Measurements from ENCODE around the gene ULK4.
"Not testable (repeated sequence)": the region's sequence is repeated elsewhere in the genome, so short reads cannot be mapped to it uniquely, and the experiment has no call there.

The ULK4 gene

GRCh38 chr3:41290736-41291135, 671.2 kb downstream of the ULK4 start:
- no peak for DNase-seq

GRCh38 chr3:41290306-41290705, 671.6 kb downstream of the ULK4 start:
- no peak for DNase-seq

- DNase-seq: no peak
These were observed 673.1 kb downstream of the ULK4 start for GRCh38 chr3:41288785-41289184.

- no peak for DNase-seq
These were observed 675.6 kb downstream of the ULK4 start for GRCh38 chr3:41286305-41286704.

- DNase-seq: not testable (repeated sequence)
These were observed 677.0 kb downstream of the ULK4 start for GRCh38 chr3:41284934-41285333.

DNA sequence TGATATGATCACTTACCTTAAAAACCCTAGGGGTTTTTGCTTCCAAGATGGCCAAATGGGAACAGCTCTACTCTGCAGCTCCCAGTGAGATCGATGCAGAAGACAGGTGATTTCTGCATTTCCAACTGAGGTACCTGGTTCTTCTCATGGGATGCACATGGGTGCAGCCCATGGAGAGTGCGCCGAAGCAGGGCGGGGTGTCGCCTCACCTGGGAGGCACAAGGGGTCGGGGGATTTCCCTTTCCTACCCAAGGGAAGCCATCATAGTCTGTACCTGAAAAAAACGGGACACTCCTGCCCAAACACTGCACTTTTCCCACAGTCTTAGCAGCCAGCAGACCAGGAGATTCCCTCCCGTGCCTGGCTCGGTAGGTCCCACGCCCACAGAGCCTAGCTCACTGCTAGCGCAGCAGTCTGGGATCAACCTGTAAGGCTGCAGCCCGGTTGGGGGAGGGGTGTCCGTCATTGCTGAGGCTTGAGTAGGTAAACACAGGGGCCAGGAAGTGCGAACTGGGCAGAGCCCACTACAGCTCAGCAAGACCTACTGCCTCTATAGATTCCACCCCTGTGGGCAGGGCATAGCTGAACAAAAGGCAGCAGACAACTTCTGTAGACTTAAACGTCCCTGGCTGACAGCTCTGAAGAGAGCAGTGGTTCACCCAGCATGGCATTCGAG, 684.0 kb downstream of the ULK4 start:
- no peak for DNase-seq

DNA sequence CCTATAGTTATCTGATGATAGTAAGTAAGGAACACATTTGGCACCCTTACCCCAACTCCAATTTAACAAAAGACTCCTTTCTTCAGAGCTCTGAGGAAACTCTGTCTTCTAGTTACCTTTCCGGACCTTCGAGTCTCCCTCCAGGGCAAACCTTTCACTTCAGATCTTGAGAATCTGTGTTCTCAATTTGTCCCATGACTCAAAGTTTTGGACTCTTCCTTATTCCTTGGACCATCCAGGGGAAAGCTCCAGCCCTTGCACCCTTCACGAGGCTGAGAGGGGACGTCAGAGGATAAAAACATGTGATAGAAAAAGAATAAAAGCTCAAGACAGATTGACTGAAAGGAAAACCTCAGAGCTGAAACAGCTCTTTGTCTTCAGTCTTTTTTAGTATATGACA, 685.7 kb downstream of the ULK4 start:
- DNase-seq: no peak

- DNase-seq: no peak
These were observed 686.8 kb downstream of the ULK4 start for GRCh38 chr3:41274944-41275668.

- no peak for DNase-seq
These were observed 689.2 kb downstream of the ULK4 start for GRCh38 chr3:41272667-41273066.

GRCh38 chr3:41267975-41268640, 693.8 kb downstream of the ULK4 start:
- DNase-seq: no peak

DNA sequence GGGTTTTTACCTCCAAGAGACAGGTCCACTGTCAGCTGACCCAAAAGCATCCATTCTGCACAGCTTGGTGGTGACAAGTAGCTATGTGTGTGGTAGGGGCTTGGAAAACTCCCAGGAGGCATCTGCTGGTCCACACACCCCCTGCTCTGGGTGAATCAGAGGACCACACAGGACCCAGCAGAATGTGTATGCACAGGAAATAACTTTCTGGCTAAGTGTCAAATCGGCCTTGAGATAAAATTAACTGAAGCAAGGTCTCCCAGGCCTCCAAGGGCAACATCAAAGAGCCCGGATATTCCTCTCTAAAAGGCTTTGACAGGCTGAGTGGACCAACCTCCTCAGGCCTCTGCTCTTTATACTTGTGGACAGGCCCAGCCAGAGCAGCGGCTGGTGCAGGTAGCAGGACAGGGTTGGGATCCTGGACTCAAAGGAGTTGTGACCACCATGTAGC, 696.1 kb downstream of the ULK4 start:
- no peak for DNase-seq

GRCh38 chr3:41265011-41265545, 696.8 kb downstream of the ULK4 start:
- no peak for DNase-seq

GRCh38 chr3:41260063-41260450, 701.8 kb downstream of the ULK4 start:
- DNase-seq: no peak

- DNase-seq: no peak
These were observed 702.3 kb downstream of the ULK4 start for GRCh38 chr3:41259449-41260062.

- no peak for DNase-seq
These were observed 703.6 kb downstream of the ULK4 start for GRCh38 chr3:41258239-41258800.

- DNase-seq: no peak
These were observed 710.3 kb downstream of the ULK4 start for GRCh38 chr3:41251593-41251992.

DNA sequence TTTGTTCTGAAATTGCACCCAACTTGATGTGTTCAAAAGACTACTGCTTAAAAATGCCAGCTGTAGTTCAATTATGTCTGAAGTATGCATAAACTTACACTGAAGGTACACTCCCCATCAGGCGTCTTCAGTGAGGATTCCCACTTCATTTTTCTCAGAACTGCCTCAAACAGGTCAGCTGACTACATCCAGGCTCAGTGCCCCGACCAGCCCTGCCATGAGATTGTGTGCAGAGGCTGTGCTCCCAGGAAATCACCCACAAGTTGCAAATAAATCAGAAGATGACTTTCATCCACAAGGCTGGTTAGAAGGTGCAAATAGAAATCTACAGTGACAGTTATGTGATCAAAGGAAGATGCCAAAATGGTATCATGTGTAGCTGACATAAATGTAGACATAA, 711.1 kb downstream of the ULK4 start:
- DNase-seq: no peak

DNA sequence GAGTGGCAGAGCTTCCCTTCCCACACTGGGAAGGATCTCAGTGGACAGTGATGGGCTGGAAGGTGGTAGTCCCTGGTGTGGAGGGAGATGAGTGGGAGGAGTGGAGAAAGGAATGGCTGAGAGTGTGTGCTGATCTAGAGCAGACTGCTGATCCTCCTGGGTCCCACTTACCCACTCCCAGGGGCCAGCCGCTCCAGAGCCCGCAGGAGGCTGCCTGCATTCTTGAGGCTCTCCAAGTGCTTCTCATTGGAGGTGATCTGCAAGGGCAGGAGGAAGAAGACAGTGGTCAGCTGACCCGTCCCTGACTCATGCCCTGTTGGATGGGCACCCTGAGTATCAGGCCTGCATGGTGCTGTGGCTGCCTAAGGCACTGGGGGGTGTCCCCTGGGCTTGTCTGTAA, 712.6 kb downstream of the ULK4 start:
- DNase-seq: no peak

- no peak for DNase-seq
These were observed 713.4 kb downstream of the ULK4 start for GRCh38 chr3:41248525-41248924.

GRCh38 chr3:41247055-41248004, 714.6 kb downstream of the ULK4 start:
- no peak for DNase-seq

DNA sequence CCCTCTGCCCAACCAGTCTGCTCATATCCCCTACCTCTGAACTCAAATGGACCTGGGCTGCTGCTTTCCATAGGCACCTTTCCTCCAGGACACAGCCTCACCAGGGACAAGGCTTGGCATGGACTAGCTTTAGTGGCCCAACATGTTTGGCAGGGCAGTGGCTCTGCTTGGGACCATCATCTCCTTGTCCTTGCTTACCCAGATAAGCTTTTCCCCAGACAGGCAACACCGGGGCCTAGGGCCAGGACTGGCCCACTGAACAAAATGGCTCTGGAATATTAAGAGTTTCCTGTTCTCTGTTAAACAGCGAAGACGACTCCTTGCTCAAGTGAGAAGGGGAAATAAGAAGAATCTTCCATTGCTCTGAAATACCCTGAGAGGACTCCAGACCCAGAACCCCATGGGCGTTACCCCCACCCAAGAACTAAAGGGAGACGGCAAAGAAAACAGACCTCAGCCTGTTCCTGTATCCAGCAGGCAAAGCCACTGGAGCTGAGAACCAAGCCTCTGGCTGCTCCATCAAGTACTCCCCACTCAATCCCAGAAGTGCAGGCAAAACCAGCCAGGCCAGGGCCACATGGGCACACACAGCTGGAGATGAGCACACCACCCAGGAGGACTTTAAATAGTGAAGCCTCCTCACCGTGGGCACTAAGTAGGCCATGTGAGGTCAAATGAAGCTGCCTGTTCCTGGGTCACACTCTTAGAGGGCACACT, 717.1 kb downstream of the ULK4 start:
- no peak for DNase-seq

Data from activated CD4-positive, alpha-beta T cell treated with anti-CD3 and anti-CD28 coated beads for 1 hour (primary cell).